Omental fat pad (tissue), 4 donors: ENCODE measurements around the gene HOXA7. TPM values are rescaled to one million over a fixed set of nuclear protein-coding genes. Genes with fewer than 3 reads are reported as not detected.

Experiments used
- ATAC-seq: fragments of 150-250 bp; one replicate; pipeline ENCODE4 v1.9.1; 2016; ENCODE audit warnings: mild to moderate bottlenecking, moderate library complexity; ENCODE audit not compliant: low FRiP score
- DNase-seq: peaks from one replicate; pipeline ENCODE4 v3.0.0-alpha.2; 2019; ENCODE audit warnings: low spot score
- CTCF ChIP-seq, 3 donors: fragments of 450-650 bp; IDR thresholded peaks; one replicate each; pipeline ENCODE4 v1.5.1; 2016 to 2017; ENCODE audit warnings: antibody characterized with exemption in 3 of 3, mild to moderate bottlenecking in 3 of 3, moderate library complexity in 2 of 3
- total RNA-seq, 4 donors: library from RNA; depleted of rRNA; stranded (reverse); fragments of >200 nt; gene quantifications; one replicate each; pipeline ENCODE4 v1.1.0, GENCODE V29; 2016

HOXA7 gene
- total RNA-seq, 4 donors from 2014 or later = 4.6 to 6.1 (median 5.3) TPM

- ATAC-seq (no peak), DNase-seq (peak; percentile 24)
- TF ChIP-seq CTCF (IDR thresholded peaks at IDR 0.05) = no peak
Observed at GRCh38 chr7:27188386-27189294, 32.2 kb upstream of the HOXA7 start.

- no peak for TF ChIP-seq CTCF (IDR thresholded peaks at IDR 0.05)
- peak; percentile 6 for DNase-seq
- no peak for ATAC-seq
Observed at GRCh38 chr7:27187475-27188385, 31.3 kb upstream of the HOXA7 start.

- DNase-seq (no peak), ATAC-seq (no peak)
- no peak for TF ChIP-seq CTCF (IDR thresholded peaks at IDR 0.05)
Observed at GRCh38 chr7:27186668-27187474, 30.4 kb upstream of the HOXA7 start.

GRCh38 chr7:27185854-27186667 lies 29.6 kb upstream of the HOXA7 start:
- no peak for ATAC-seq
- peak; percentile 18 for DNase-seq
- TF ChIP-seq CTCF (IDR thresholded peaks at IDR 0.05) = no peak

- DNase-seq = peak; percentile 18
- no peak for ATAC-seq
- TF ChIP-seq CTCF (IDR thresholded peaks at IDR 0.05) = no peak
Observed at GRCh38 chr7:27185013-27185853, 28.8 kb upstream of the HOXA7 start, which contains the start of gene HOXA11. TSS of gene HOXA11 (minus strand) at chr7:27185232. CDS start at chr7:27185144, 88 bp downstream.
